OCI-LY3 (cell line): ENCODE data around the gene SLC17A2.

Source experiments
- CTCF ChIP-seq: fragments of 200-600, 300-600 bp; sonication (generic); IDR thresholded peaks from 2 replicates; pipeline ENCODE4 v1.5.1; 2014; ENCODE audit warnings: antibody characterized with exemption, low read length, low read depth
- EZH2phosphoT487 ChIP-seq: fragments of 200-600 bp; shearing (Covaris generic); IDR thresholded peaks from 2 replicates; pipeline ENCODE4 v1.6.1; 2018; ENCODE audit warnings: antibody characterized with exemption, mixed run types, low read depth

GRCh38 chr6:25946631-25947030 is 16.1 kb upstream of the SLC17A2 start:
- no peak for TF ChIP-seq CTCF
- no peak for TF ChIP-seq EZH2phosphoT487
